Measurements from ENCODE around the gene FAM184A. TPM values are rescaled to one million over a fixed set of nuclear protein-coding genes. Genes with fewer than 3 reads are reported as not detected.

FAM184A gene
- polyA plus RNA-seq, 1 donor (not counting 4 experiments of a cell fraction or from before 2014, with no cell fraction given): 0.20 TPM

- Histone ChIP-seq H3K36me3 (ENCODE audit: control insufficient read depth in 2 of 2, extremely low read depth in 1 of 2, insufficient read depth in 2 of 2, low read length in 2 of 2) (no peaks in the 10 kb centered on the region), H2AFZ (ENCODE audit: control insufficient read depth, low read length) (no peak overlapping the region), H3K27me3 (ENCODE audit: control insufficient read depth, extremely low read depth, insufficient read depth, low read length) (no peaks in the 10 kb centered on the region), H3K79me2 (ENCODE audit: control insufficient read depth, insufficient read depth, low read length) (no peaks in the 10 kb centered on the region), H3K4me1 (ENCODE audit: control insufficient read depth, extremely low read depth, insufficient read depth, low read length) (no peaks in the 10 kb centered on the region), H3K9ac (ENCODE audit: control insufficient read depth, extremely low read depth, insufficient read depth, low read length) (no peak overlapping the region), H3K27ac (ENCODE audit: control insufficient read depth, insufficient read depth, low read length) (no peak overlapping the region), H3K4me2 (ENCODE audit: control insufficient read depth, extremely low read depth, insufficient read depth, low read depth, low read length) (no peak overlapping the region), H4K20me1 (ENCODE audit: control insufficient read depth, extremely low read depth, insufficient read depth, low read length) (no peaks in the 10 kb centered on the region), H3K4me3 (ENCODE audit: control insufficient read depth in 2 of 3, extremely low read depth in 1 of 3, insufficient read depth in 2 of 3, low read depth in 1 of 3, low read length in 3 of 3) (no peak overlapping the region), H3K9me1 (ENCODE audit: control insufficient read depth, extremely low read depth, insufficient read depth, low read length) (no peaks in the 10 kb centered on the region), H3K9me3 (ENCODE audit: control insufficient read depth, low read depth, low read length) (no peaks in the 10 kb centered on the region)
- DNase-seq (ENCODE audit: low read depth, low spot score) (no peak), FAIRE-seq (no peak)
- TF ChIP-seq EZH2 (IDR thresholded peaks at IDR 0.05; ENCODE audit: low read length) (no peak), CTCF (optimal IDR thresholded peaks at IDR 0.05 in 1 of 3, IDR thresholded peaks at IDR 0.05 in 1 of 3, conservative IDR thresholded peaks at IDR 0.05 in 1 of 3; ENCODE audit: extremely low read depth in 1 of 3, insufficient read depth in 2 of 3, low read length in 3 of 3) (no peak)
- dilution Hi-C loops (cut with MboI; ENCODE audit: extremely low pct_ligation_motif_present, low sequenced_read_pairs): no loop called here
Observed at GRCh38 chr6:119037264-119037663, 41.2 kb downstream of the FAM184A start.

GRCh38 chr6:119036081-119036480 lies 42.4 kb downstream of the FAM184A start:
- TF ChIP-seq CTCF (optimal IDR thresholded peaks at IDR 0.05 in 1 of 3, IDR thresholded peaks at IDR 0.05 in 1 of 3, conservative IDR thresholded peaks at IDR 0.05 in 1 of 3; ENCODE audit: extremely low read depth in 1 of 3, insufficient read depth in 2 of 3, low read length in 3 of 3) (no peak), EZH2 (IDR thresholded peaks at IDR 0.05; ENCODE audit: low read length) (no peak)
- Histone ChIP-seq H3K9me1 (ENCODE audit: control insufficient read depth, extremely low read depth, insufficient read depth, low read length) (no peaks in the 10 kb centered on the region), H3K36me3 (ENCODE audit: control insufficient read depth in 2 of 2, extremely low read depth in 1 of 2, insufficient read depth in 2 of 2, low read length in 2 of 2) (no peaks in the 10 kb centered on the region), H3K27me3 (ENCODE audit: control insufficient read depth, extremely low read depth, insufficient read depth, low read length) (no peaks in the 10 kb centered on the region), H3K4me1 (ENCODE audit: control insufficient read depth, extremely low read depth, insufficient read depth, low read length) (no peaks in the 10 kb centered on the region), H3K4me3 (ENCODE audit: control insufficient read depth in 2 of 3, extremely low read depth in 1 of 3, insufficient read depth in 2 of 3, low read depth in 1 of 3, low read length in 3 of 3) (no peak overlapping the region), H3K79me2 (ENCODE audit: control insufficient read depth, insufficient read depth, low read length) (no peaks in the 10 kb centered on the region), H4K20me1 (ENCODE audit: control insufficient read depth, extremely low read depth, insufficient read depth, low read length) (no peaks in the 10 kb centered on the region), H3K27ac (ENCODE audit: control insufficient read depth, insufficient read depth, low read length) (no peak overlapping the region), H3K9ac (ENCODE audit: control insufficient read depth, extremely low read depth, insufficient read depth, low read length) (no peak overlapping the region), H3K9me3 (ENCODE audit: control insufficient read depth, low read depth, low read length) (no peaks in the 10 kb centered on the region), H2AFZ (ENCODE audit: control insufficient read depth, low read length) (no peak overlapping the region), H3K4me2 (ENCODE audit: control insufficient read depth, extremely low read depth, insufficient read depth, low read depth, low read length) (no peak overlapping the region)
- dilution Hi-C loops (cut with MboI; ENCODE audit: extremely low pct_ligation_motif_present, low sequenced_read_pairs): no loop called here
- FAIRE-seq: no peak
- no peak for DNase-seq (ENCODE audit: low read depth, low spot score)

Measured in keratinocyte (primary cell).